RWPE1 (cell line): ENCODE data around the gene ADGRF1.

Source experiments
- CTCF ChIA-PET: fragments of 350-600 bp; sonication (Branson Sonifier 250); formaldehyde crosslinking; extraction: SDS; loops from one replicate; lab custom pipeline; 2021; lab: Yijun Ruan, JAX
- POLR2A ChIA-PET: fragments of 400-600 bp; formaldehyde crosslinking; extraction: SDS; loops from one replicate; lab custom pipeline; 2020; ENCODE audit warnings: antibody characterized with exemption; ENCODE audit not compliant: low non-redundant PET; lab: Yijun Ruan, JAX
- DNase-seq: peaks from one replicate; pipeline ENCODE4 v3.0.0; 2012; ENCODE audit warnings: low spot score
- H3K27ac ChIP-seq: fragments of 450-650 bp; 2 replicates; pipeline ENCODE4 v1.5.1; 2017
- TF ChIP-seq, protein P1 (sequence below): fragments of 450-650 bp; conservative IDR thresholded peaks from 2 replicates; pipeline ENCODE4 v1.5.1; 2017; ENCODE audit warnings: low read depth, mild to moderate bottlenecking

ADGRF1 gene

DNA sequence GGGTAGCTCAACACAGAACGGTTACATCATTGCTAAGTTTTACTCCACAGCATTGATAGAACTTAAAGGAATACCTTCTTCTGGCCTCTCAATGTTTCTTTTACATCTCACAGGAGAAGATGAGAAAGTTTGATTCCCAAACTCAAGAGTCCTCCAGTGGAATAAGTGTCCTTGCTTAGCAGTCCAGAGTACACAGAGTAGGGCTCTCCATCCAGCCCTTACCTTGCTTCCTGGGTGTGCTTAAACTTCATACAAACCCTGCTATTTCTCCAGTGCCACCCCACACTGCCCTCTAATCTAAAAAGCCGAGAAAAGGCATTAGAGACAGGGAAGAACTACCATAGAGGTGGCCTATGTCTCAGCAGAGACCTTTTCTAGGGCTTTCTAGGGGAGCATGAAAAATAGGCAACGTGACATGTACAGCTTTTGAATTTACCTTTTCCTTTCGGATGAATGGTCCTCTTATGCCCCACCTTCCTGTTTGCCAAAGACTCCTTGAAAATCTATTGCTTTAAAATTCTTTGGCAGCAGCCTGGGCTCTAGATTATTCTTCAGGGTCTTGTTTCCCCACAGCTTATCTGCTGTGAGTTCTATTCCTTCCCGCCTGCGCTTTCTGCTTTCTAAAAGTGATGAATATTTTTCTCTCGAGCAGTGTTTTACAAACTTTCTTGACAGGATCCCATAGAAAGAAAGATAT lies 12.1 kb downstream of the ADGRF1 start:
- POLR2A ChIA-PET: no interaction called here
- no peak for DNase-seq
- CTCF ChIA-PET: no interaction called here
- TF ChIP-seq, protein P1, sequence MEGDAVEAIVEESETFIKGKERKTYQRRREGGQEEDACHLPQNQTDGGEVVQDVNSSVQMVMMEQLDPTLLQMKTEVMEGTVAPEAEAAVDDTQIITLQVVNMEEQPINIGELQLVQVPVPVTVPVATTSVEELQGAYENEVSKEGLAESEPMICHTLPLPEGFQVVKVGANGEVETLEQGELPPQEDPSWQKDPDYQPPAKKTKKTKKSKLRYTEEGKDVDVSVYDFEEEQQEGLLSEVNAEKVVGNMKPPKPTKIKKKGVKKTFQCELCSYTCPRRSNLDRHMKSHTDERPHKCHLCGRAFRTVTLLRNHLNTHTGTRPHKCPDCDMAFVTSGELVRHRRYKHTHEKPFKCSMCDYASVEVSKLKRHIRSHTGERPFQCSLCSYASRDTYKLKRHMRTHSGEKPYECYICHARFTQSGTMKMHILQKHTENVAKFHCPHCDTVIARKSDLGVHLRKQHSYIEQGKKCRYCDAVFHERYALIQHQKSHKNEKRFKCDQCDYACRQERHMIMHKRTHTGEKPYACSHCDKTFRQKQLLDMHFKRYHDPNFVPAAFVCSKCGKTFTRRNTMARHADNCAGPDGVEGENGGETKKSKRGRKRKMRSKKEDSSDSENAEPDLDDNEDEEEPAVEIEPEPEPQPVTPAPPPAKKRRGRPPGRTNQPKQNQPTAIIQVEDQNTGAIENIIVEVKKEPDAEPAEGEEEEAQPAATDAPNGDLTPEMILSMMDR: no peak
- H3K27ac ChIP-seq: no peak overlapping the region

DNA sequence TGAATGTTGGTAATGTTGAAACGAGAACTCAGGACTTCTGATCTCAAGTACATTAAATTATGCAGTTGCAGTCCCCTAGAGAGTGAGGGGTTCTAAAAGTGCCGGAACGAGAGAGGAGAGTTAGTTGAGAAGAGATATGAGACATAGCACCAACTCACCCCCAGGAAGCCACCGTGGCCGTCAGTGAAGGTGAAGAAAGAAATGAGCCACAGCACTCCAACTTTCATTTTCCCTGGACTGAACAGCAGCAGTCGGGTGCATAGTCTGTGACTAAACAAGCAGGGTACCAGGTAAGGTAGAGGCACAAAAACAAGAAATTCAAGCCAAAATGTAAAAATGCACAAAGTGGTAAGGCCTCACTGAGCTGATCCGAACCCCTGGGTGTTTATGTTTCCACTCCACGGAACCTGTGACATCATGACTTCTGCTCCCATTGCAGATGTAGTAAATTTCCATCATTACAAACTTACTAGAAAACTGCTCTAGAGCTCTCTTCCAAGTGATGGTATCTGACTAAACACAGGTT lies 13.2 kb downstream of the ADGRF1 start:
- POLR2A ChIA-PET: no interaction called here
- TF ChIP-seq, protein P1: no peak
- CTCF ChIA-PET: interaction anchor here (0.7 kb wide), 1 partner anchor 58 kb away, joined by 4 read pairs; no protein-coding TSS in a partner anchor
- H3K27ac ChIP-seq: no peak overlapping the region
- DNase-seq: no peak

DNA sequence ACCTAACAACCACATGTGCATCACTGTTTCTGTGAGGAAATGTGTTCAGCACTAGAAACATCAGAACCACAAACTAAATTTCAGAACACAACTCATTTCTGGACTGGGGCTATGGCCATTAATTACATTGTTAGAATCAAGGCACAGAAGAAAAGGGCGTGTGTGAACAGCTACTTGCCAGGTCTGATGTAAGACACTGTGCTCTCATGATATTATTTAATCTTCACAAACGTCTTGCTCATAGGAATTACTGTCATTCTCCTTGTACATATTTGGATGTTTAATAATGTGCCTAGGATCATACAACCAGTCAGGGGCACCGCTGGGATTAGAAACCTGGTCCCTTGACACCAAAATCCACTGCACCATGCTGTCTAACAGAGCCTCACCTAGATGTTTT lies 14.8 kb downstream of the ADGRF1 start:
- no peak overlapping the region for H3K27ac ChIP-seq
- TF ChIP-seq, protein P1: no peak
- ChIA-PET POLR2A (no interaction called here), CTCF (no interaction called here)
- DNase-seq: no peak

DNA sequence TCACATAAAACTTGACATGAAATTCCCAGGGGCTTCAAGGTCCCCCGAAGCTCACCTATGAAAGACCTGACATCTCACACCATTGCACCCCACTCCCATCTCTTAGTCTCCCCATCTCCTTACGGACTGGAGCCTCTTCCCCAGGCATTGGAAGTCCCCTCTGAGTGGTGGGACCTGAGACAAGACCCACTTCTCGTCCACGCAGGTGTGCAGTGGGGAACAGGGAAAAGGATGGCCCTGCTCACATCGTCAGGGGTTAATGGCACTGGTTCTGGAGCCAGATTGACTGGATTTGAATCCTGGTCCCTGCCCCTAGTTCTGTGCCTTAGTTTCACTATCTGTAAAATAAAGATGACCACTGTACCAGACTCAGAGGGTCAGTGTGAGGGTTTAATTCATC lies 15.5 kb downstream of the ADGRF1 start:
- POLR2A ChIA-PET: interaction anchor here (0.5 kb wide), 1 partner anchor 10 kb away, joined by 3 read pairs; no protein-coding TSS in a partner anchor
- DNase-seq: no peak
- CTCF ChIA-PET: interaction anchor here (0.7 kb wide), 1 partner anchor 178 kb away, joined by 4 read pairs; no protein-coding TSS in a partner anchor
- TF ChIP-seq, protein P1: no peak
- no peak overlapping the region for H3K27ac ChIP-seq

DNA sequence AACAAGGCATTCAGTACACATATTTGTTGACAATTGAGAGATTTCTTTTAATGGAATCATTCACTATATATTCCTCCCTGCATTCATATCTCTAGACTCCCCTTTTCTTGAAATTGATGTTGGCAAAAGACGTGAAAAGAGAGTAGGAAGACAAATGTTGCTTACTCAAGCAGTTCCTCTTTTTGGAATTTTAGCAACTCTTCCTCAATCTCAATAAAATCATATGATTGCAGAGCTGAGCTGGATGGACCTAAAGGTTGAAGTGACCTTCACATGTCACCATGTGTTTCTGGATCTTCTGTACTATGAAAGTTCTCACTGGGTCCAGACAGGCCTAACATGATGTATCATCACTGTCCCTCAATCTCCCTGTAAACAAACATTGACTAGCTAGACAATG lies 18.6 kb downstream of the ADGRF1 start:
- no peak overlapping the region for H3K27ac ChIP-seq
- POLR2A ChIA-PET: no interaction called here
- TF ChIP-seq, protein P1: no peak
- no peak for DNase-seq
- CTCF ChIA-PET: interaction anchor here (0.6 kb wide), 1 partner anchor 872 kb away, joined by 3 read pairs; no protein-coding TSS in a partner anchor

DNA sequence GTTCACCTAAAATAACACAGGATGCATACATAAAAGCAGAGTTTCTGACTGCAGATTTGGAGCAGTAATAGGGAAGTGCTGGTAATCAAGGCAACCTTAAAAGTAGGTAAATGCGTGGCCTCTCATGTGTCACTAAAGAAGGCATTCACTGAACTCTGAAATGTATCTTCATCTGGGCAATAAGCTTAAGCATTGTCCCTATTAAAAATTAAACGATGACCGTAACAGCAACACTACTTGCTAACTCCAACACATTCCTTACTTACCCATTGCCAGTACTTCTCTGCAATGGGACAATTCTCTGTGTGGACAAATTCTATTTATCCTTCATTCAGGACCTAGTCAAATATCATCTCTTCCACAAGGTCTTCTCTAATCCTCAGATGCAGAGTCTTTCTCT lies 19.9 kb downstream of the ADGRF1 start:
- TF ChIP-seq, protein P1: no peak
- POLR2A ChIA-PET: no interaction called here
- H3K27ac ChIP-seq: no peak overlapping the region
- no peak for DNase-seq
- CTCF ChIA-PET: no interaction called here
